ENCODE data around the gene DPH7.

DNA sequence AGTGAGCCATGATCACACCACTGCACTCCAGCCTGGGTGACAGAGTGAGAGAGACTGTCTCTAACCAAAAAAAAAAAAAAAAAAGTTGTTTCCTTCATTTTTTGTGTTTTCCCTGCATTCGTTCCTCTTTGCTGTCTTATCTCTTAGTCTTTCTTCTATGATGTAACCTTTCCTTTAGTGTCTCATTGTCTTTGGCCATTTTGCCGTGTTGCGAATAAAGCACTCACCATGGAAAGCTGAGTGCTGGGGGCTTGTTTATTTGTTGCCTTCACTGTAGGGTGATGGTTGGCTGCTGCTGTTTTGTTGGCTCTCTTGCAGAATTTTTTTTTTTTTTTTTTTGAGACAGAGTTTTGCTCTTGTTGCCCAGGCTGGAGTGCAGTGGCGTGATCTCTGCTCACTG lies 47.7 kb upstream of the DPH7 start:
- TF ChIP-seq, protein P1, sequence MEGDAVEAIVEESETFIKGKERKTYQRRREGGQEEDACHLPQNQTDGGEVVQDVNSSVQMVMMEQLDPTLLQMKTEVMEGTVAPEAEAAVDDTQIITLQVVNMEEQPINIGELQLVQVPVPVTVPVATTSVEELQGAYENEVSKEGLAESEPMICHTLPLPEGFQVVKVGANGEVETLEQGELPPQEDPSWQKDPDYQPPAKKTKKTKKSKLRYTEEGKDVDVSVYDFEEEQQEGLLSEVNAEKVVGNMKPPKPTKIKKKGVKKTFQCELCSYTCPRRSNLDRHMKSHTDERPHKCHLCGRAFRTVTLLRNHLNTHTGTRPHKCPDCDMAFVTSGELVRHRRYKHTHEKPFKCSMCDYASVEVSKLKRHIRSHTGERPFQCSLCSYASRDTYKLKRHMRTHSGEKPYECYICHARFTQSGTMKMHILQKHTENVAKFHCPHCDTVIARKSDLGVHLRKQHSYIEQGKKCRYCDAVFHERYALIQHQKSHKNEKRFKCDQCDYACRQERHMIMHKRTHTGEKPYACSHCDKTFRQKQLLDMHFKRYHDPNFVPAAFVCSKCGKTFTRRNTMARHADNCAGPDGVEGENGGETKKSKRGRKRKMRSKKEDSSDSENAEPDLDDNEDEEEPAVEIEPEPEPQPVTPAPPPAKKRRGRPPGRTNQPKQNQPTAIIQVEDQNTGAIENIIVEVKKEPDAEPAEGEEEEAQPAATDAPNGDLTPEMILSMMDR (IDR thresholded peaks at IDR 0.05): no peak
- TF ChIP-seq EZH2phosphoT487 (IDR thresholded peaks at IDR 0.05): no peak
